Measurements from ENCODE around the gene POP7.

GRCh38 chr7:100683659-100684533 lies 22.0 kb upstream of the POP7 start:
- TF ChIP-seq CTCF (conservative IDR thresholded peaks at IDR 0.05) (no peak), EZH2 (IDR thresholded peaks at IDR 0.05; ENCODE audit: low read depth) (no peak)
